Fibroblast of lung (primary cell): ENCODE results near the gene TSPAN5. TPM values are rescaled to one million over a fixed set of nuclear protein-coding genes. Genes with fewer than 3 reads are reported as not detected.

Experiments used
- DNase-seq, 2 donors: peaks; one replicate each; pipeline versions ENCODE4 v3.0.0 to v3.0.0-alpha.2; 2010; ENCODE audit warnings: low read depth in 2 of 2
- H2AFZ ChIP-seq: 2 replicates; pipeline ENCODE4 v1.5.1; 2012; ENCODE audit warnings: low read length, control low read depth, inconsistent platforms
- H3K27ac ChIP-seq: 2 replicates; pipeline ENCODE4 v1.5.1; 2011; ENCODE audit warnings: low read length, control low read depth; ENCODE audit not compliant: insufficient read depth
- H3K27me3 ChIP-seq: 2 replicates; pipeline ENCODE4 v1.5.1; 2011; ENCODE audit warnings: mild to moderate bottlenecking, low read length; ENCODE audit not compliant: control insufficient read depth, insufficient read depth
- H3K36me3 ChIP-seq: 2 replicates; pipeline ENCODE4 v1.5.1; 2011; ENCODE audit warnings: low read length; ENCODE audit not compliant: control insufficient read depth, insufficient read depth
- H3K4me1 ChIP-seq: 2 replicates; pipeline ENCODE4 v1.5.1; 2011; ENCODE audit warnings: low read length; ENCODE audit not compliant: control insufficient read depth, insufficient read depth; ENCODE audit errors: extremely low read depth
- H3K4me2 ChIP-seq: 2 replicates; pipeline ENCODE4 v1.5.1; 2011; ENCODE audit warnings: low read length, control low read depth; ENCODE audit not compliant: insufficient read depth; ENCODE audit errors: extremely low read depth
- H3K4me3 ChIP-seq, 4 experiments: fragments of 200-600 bp in 1 of 4; sonication (generic) in 1 of 4; replicated peaks in 1 of 4; 2 replicates each; pipeline ENCODE4 v1.5.1; 2011 to 2016; ENCODE audit warnings: low read length in 4 of 4, low read depth in 3 of 4, mild to moderate bottlenecking in 3 of 4, control low read depth in 2 of 4, inconsistent platforms in 1 of 4, mixed read lengths in 1 of 4; ENCODE audit not compliant: insufficient read depth in 1 of 4; ENCODE audit errors: control extremely low read depth in 1 of 4
- H3K79me2 ChIP-seq: 2 replicates; pipeline ENCODE4 v1.5.1; 2012; ENCODE audit warnings: mild to moderate bottlenecking, low read length, inconsistent platforms; ENCODE audit not compliant: control insufficient read depth, insufficient read depth
- H3K9ac ChIP-seq: 2 replicates; pipeline ENCODE4 v1.5.1; 2011; ENCODE audit warnings: mild to moderate bottlenecking, low read length, control low read depth; ENCODE audit not compliant: insufficient read depth
- H3K9me3 ChIP-seq: 2 replicates; pipeline ENCODE4 v1.5.1; 2012; ENCODE audit warnings: low read depth, low read length; ENCODE audit not compliant: control insufficient read depth, insufficient read depth
- H4K20me1 ChIP-seq: 2 replicates; pipeline ENCODE4 v1.5.1; 2011; ENCODE audit warnings: low read length; ENCODE audit not compliant: control insufficient read depth, insufficient read depth; ENCODE audit errors: extremely low read depth
- CTCF ChIP-seq, 2 donors: IDR thresholded peaks in 1 of 2; conservative IDR thresholded peaks in 1 of 2; 1 replicate in 1 of 2; 2 replicates in 1 of 2; pipeline ENCODE4 v1.5.1; 2011 to 2012; ENCODE audit warnings: low read length in 2 of 2, control low read depth in 1 of 2, inconsistent platforms in 1 of 2, low read depth in 1 of 2, mild to moderate bottlenecking in 1 of 2
- EZH2 ChIP-seq: IDR thresholded peaks from 2 replicates; pipeline ENCODE4 v1.5.1; 2012; ENCODE audit warnings: low read length, control low read depth, mild to moderate bottlenecking; ENCODE audit errors: missing control alignments
- polyA plus RNA-seq, 2 donors: library from polyadenylated mRNA; depleted of rRNA in 1 of 2; stranded (reverse) in 1 of 2; unstranded in 1 of 2; fragments of >200 nt; gene quantifications; 2 replicates each; pipeline ENCODE4 v1.2.1, GENCODE V29; 2011 to 2012; ENCODE audit warnings: missing spikeins in 1 of 2
- total RNA-seq: library from RNA; depleted of rRNA; stranded (reverse); fragments of >200 nt; gene quantifications from 2 replicates; pipeline ENCODE4 v1.2.1, GENCODE V29; 2014

TSPAN5 gene
- total and polyA plus RNA-seq, 2 donors (not counting 1 experiment from before 2014, with no cell fraction given), result 109 to 129 TPM

GRCh38 chr4:98570151-98570797 lies 88.1 kb downstream of the TSPAN5 start:
- Histone ChIP-seq H3K27me3 (no peaks in the 10 kb centered on the region), H3K79me2 (peaks cover 36% of the 10 kb centered on the region), H3K4me1 (no peaks in the 10 kb centered on the region), H4K20me1 (no peaks in the 10 kb centered on the region), H3K4me3 (no peak overlapping the region), H3K4me2 (no peak overlapping the region), H3K27ac (no peak overlapping the region), H3K9me3 (no peaks in the 10 kb centered on the region), H3K9ac (no peak overlapping the region), H3K36me3 (no peaks in the 10 kb centered on the region), H2AFZ (no peak overlapping the region)
- peak in 1 of 2 donors; percentile 47 for DNase-seq
- no peak for TF ChIP-seq EZH2
- no peak for TF ChIP-seq CTCF (conservative IDR thresholded peaks at IDR 0.05 in 1 of 2, IDR thresholded peaks at IDR 0.05 in 1 of 2; ENCODE audit: low read depth in 1 of 2, low read length in 2 of 2)

- DNase-seq, result no peak
- TF ChIP-seq EZH2, result no peak
- no peak for TF ChIP-seq CTCF (conservative IDR thresholded peaks at IDR 0.05 in 1 of 2, IDR thresholded peaks at IDR 0.05 in 1 of 2; ENCODE audit: low read depth in 1 of 2, low read length in 2 of 2)
- H3K36me3 ChIP-seq, result no peaks in the 10 kb centered on the region
- no peak overlapping the region for H3K4me2 ChIP-seq
- no peaks in the 10 kb centered on the region for H3K4me1 ChIP-seq
- no peaks in the 10 kb centered on the region for H4K20me1 ChIP-seq
- H3K27ac ChIP-seq, result no peak overlapping the region
- no peaks in the 10 kb centered on the region for H3K27me3 ChIP-seq
- H3K9me3 ChIP-seq, result no peaks in the 10 kb centered on the region
- no peak overlapping the region for H3K4me3 ChIP-seq
- H3K9ac ChIP-seq, result no peak overlapping the region
- peaks cover 40% of the 10 kb centered on the region for H3K79me2 ChIP-seq
- no peak overlapping the region for H2AFZ ChIP-seq
These were observed 89.3 kb downstream of the TSPAN5 start for GRCh38 chr4:98568941-98569663.

GRCh38 chr4:98567611-98568010 lies 90.8 kb downstream of the TSPAN5 start:
- H3K4me3 ChIP-seq, result no peak overlapping the region
- H3K79me2 ChIP-seq, result peaks cover 51% of the 10 kb centered on the region
- H3K9ac ChIP-seq, result no peak overlapping the region
- no peak overlapping the region for H3K4me2 ChIP-seq
- no peaks in the 10 kb centered on the region for H3K9me3 ChIP-seq
- no peaks in the 10 kb centered on the region for H3K4me1 ChIP-seq
- no peak overlapping the region for H2AFZ ChIP-seq
- H4K20me1 ChIP-seq, result no peaks in the 10 kb centered on the region
- H3K27me3 ChIP-seq, result no peaks in the 10 kb centered on the region
- TF ChIP-seq CTCF (conservative IDR thresholded peaks at IDR 0.05 in 1 of 2, IDR thresholded peaks at IDR 0.05 in 1 of 2; ENCODE audit: low read depth in 1 of 2, low read length in 2 of 2), result no peak
- no peak for TF ChIP-seq EZH2
- no peaks in the 10 kb centered on the region for H3K36me3 ChIP-seq
- no peak for DNase-seq
- no peak overlapping the region for H3K27ac ChIP-seq
